Central memory CD4-positive, alpha-beta T cell (primary cell): ENCODE data around the gene RGS3.

ENCODE experiments used
- DNase-seq: peaks from one replicate; pipeline ENCODE4 v3.0.0; 2022

RGS3 gene

DNA sequence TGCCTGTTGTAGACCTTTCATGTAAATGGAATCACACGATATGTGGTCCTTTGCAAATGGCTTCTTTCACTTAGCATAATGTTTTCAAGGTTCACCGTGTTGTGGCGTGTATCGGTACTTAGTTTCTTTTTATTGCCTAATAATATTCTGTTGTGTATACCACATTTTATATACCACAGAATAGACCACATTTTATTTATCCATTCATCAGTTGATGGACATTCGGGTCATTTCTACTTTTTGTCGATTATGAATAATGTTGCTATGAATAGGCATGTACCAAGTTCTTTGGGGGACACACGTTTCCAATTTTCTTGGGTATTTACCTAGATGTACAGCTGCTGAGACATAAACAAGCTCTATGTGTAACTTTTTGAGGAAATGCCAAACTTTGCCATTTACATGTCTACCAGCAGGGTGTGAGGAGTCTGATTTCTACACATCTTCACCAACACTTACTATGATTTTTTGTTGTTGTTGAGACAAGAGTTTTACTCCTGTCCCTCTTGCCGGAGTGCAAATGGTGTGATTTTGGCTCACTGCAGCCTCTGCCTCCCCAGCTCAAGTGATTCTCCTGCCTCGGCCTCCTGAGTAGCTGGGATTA lies 144.7 kb downstream of the RGS3 start:
- no peak for DNase-seq

DNA sequence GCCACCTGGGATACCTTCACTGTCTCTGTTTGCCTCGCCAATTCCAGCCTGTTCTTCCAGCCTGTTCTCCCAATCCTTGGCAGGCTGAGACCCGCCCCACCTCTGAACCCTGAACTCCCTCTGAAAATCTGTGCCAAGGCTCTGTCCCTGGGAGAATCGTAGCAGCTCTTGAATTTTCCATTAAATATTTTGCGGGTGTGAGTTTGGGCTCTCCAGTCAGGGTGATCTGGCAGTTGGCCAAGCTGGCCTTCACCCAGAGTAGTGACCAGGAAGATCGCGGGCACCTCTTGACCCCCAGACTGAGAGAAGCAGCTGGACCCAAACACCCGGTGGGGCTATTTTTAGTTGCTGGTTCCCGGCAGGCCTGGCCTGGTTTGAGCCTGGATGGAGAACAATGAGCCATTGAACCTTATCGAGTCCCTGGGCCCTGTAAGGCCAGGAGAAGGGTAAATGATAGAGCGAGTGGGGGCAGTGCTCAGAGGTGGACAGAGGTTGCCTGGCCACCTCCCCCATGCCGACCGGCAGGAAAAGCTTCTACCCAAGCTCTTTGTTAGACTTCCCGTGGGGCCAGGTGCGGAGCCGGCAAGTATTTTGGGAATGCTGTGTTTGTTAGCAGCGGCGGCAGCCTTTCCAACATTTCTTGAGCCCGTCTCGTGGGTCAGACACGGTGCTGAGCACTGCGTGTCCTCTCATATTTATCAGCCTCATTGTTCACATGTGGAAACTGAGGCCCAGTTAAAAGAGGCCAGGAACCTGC lies 146.2 kb downstream of the RGS3 start:
- no peak for DNase-seq

DNA sequence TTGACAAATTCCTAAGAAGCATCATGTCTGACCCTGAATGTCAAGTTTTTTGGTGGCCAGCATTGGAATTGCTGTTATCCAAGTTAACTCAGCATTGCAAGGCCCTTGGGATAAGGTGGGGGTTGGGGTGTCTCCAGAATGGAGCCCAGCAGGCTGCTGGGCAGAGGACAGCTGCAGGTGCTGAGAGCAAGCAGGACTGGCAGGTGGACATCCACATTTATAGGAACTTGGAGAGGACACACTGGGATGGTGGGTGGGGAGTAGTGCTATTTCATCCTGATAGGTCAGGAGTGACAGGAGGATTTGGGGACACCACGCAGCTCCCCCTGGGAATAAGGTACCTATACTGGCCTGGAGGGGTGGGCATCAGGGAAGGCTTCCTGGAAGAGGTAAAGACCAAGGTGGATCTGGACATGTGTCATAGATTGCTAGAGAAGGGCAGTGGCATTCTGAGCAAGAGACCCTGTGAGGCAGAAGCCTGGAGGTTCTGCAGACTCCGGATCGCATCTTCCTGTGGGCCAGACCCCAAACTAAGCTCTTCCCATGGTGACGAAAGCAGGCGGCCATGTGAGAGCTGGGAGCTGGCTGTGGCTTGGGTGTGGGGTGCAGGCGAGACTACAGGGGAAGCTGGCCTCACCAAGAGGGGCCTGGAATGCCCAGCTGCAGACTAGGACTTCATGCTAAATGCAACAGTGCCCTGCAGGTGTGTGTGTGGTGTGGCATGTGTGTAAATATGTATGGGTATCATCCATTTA lies 148.1 kb downstream of the RGS3 start:
- DNase-seq: no peak

DNA sequence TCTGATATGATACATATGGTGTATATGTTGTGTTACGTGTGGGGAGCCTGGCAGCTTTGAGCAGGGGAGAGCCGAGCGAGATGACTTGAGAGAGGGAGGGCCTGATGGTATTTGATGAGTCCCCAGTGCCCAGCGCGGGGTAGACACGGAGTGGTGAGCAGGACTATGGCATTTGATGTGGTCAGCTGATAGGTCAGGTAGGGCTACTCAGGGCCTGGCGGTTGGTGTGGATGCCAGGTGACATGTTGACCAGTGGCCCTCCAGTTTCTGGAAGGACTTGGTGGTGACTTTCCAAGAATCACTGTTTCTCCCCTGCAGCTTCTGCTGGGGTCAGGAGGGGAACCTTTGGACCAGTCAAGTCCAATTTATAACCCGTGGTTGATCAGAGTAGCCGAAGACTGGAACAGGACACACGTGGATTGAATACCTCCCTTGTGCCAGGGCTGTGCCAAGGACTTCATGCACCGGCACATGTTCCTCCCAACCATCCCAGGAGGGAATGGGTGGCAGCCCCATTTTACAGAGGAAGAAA lies 148.8 kb downstream of the RGS3 start:
- no peak for DNase-seq

DNA sequence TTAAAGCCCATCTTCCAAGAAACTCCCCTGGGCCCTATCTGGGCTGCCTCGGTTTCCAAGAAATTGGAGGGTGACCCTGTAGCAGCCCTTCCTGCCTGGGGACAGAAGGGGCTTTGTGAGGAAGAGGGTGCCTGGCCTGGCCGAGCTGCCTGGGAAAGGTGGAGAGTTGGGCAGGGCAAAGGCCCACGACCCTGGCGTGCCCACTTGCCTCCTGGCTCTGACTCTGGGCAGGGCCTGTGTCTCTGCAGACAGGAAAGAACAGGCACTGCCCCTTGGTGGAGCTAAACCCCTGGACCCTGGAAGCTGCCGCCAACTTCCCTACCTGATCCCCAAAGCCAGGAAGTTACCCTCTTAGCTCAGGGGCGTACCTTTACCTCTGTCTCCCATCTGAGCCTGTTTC lies 149.3 kb downstream of the RGS3 start:
- no peak for DNase-seq

DNA sequence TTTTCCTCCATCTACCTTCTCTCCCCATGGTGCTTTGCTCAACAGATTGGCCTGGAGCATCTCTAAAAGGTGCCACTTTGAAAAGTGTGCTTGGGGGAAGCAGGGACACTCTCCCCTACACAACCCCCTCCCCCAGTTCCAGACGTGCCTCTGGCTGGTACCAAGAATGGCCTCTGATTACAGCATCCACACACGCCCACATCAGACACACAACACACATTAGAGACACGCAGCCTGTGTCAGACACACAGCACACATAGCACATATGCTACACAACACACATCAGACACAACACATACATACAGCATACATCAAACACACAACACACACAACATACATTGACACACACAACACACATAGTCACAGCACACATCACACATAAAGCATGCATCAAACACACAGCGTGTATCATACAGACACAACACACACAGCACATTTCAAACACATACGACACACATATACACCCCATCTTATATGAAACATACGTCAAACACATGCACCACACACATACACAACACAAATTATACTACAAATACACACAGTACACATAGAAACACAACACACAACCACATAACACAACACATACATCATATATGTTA lies 150.4 kb downstream of the RGS3 start:
- no peak for DNase-seq

DNA sequence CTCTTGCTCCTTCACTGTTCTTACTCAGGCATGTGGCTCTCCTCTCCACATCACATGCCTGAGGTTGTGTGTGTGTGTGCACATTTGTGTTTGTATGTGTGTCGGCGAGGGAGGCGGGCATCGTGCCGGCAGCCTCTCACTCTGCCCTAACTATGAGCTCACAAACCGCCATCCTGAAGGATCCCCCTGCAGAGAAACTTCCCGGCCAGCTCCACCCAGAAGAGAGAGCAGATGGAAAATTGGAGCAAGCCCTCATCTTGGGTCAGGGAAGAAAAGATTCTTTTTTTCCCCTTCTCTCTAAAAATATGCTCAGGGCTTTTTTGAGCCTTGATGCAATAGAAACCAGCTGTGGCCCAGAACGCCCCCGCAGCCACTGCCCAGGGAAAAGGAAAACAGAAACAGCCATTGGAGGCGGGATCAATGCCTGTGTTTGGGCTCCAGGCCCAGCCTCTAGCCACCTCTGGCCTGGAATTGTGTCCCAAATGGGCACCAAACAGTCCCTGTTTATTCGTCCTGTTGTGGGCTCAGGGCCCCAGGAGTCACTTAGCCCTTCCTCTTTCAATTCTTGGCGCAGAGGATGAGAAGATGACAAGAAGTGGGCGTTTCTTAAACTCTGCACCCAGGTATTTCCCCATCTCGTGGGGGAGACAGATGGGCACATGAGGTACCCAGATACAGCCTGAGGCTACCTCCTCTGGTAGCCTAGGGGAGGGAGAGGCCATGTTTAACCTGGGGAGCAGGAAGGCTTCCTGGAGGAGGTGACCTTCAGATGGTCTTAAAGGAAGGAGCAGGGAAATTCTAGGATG lies 151.5 kb downstream of the RGS3 start:
- DNase-seq: no peak

DNA sequence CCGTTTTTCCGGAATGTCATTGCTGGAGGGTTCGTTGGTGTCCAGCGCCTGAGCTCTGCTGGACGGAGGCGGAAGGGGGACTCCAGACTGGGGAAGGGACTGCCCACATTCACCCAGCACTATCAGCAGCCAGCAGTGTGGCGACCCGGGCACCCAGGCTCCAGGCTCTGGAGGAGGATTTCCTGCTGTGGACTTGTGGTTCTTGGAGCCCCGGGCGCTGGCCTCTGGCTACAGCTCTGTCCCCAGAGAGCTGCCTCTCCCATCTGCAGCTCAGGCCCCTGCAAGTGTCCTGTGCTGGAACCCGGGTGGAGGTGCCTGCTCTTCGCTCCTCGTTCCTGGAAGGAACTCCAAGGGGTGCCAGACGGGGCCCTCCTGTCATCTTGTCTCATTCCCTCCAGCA lies 152.6 kb downstream of the RGS3 start:
- DNase-seq: no peak

DNA sequence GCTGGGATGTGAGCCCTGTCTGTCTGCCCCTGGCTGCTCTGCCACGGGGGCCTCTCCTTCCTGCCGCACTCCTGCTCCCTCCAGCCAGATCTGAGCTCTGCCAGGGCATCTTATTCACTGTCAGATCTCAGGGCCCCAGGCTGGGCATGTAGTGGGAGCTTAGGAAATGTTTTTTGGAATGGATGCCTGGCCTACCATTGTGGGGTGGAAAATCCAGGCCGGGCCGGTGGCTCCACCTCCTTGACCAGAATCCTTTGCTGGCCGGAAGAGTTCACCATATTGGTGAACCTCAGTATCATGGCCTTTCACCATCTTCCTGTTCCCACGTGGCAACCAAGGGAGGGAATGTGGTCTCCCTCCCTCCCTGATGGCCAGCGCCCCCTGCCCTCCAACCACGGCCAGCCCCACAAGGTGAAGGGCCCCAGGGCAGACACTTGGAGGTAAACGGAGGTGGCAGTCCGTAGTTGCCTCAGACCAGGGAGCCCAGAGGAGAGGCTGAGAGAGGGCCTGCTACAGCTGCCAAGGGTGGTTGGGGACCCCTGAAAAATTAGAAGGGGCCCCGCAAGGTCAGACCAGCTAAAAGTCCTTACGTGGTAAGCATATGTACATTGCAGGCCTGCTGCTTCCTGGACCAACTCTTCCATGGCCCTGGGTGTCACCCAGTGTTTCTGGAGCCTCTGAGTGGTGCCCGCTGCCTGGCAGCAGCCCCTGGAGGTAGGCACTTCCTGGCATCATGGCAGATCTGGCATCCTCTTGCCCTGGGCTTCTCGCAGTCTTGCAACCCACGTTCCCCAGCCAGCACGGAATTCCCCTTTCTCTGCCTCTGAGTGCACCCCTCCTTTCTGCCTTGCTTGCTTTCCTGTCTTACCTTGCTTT lies 153.3 kb downstream of the RGS3 start:
- no peak for DNase-seq

DNA sequence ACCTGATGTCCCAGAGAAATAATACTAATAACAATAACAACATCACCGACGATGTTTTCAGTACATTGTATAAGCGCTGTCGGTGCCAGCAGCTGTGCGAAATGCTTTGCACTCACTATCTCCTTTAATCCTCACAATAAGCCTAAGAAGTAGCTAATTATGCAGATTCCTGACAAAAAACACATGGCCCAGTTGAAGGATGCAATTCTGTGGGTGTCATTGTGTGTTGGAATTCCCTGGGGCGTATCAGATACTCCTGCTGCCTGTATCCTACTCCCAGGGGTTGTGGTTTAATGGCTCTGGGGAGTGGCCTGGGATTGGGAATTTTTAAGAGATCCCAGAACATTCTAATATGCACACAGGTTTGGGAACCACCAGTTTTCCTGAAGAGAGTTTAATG lies 154.0 kb downstream of the RGS3 start:
- no peak for DNase-seq

DNA sequence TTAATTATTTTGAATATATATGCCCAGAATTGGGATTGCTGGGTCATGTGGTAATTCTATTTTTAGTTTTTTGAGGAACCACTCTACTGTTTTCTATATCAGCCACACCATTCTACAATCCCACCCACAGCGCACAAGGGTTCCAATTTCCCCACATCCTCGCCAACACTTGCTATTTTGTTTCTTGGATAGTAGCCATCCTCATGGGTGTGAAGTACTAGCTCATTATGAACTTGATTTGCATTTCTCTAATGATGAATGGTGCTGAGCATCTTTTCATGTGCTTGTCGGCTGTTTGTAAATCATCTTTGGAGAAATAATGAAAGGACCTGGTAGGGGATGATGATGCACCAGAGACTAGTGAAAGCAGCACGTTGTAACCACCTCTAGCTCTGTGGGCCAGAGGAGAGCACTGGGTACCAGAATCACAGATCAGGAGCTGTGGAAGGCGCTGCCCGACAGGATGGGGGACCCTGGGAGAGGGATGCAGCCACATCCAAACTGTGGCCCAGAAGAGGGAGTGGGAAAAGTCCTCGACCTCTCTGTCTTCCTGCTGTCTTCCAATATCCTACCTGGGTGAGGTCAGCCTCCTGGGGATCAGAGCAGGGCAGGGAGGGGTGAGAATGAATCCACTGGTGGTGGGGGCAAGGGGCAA lies 155.4 kb downstream of the RGS3 start:
- DNase-seq: no peak

DNA sequence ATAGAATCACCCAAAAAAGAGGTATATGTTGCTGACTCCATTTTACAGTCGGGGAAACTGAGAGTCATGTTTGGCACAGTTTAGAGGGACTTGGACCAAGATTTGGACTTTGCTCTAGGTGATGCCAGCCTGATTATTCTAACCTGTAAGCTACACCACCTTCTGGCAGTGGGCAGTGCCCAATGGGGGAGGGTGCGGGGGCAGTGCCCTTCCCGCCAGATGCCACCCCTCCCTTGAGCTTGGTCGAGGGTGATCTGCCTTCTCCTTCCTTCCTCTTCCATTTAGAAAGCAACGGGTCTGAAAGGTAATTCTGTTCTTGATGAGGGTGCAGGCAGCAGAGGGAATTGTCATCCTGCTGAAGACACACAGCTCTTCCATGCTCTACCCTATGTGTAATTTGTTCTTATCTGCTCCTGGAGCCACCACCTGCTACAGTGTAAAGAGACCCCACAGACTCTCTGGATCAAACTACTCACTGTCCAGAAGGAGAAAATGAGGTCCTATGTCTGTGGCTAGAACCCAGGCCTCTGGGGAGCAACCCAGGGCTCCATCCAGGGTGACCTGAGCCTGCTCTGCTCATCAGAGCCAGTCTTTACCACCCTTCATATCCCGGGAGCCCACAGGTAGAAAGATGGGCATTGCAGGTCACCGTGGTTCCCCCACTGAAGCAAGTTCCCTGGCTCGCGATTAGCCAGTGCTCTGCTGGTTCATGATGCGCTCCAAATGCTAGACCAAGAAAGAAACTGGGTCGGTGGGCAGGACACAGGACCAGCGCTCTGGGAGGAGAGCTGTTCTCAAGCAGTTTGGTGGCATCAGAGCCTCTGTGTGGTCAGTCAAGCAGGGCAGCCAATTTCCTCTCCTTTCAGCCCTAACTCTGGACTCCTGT lies 156.2 kb downstream of the RGS3 start:
- no peak for DNase-seq

DNA sequence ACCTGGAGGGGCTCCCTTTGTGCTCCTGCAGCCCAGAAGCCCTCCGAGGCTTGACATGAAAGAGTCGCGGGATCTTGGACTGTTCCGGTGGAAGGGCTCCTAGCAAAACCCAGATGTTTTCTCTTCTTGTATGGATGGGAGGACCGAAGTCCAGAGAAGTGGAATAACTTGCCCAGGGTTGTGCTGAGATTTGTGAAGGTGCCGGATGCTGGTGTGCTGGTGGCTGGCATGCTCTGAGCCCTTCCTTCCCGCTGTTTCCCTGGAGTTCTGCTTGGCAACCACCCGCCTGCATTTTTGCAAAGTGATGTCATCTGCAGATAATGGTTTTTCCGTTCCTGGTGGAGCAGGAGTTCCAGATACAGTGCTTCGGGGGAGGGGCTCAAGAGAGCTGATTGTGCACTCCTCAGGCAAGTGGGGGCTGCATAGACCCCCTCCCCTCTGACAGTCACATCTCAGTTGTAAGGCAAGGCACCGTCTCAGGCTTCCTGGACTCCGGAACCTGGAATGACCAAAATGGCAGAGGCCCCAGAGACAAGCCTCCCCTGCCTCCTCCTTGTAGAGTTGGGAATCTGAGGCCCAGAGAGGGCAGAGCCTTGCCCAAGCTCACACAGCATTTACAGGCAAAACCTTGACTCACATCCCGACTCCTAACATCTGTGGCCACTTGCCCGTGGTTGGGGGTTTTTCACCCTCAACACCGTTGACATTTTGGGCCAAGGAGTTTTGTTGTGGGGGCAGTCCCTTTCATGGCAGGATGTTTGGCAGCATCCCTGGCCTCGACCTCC lies 157.0 kb downstream of the RGS3 start:
- no peak for DNase-seq

DNA sequence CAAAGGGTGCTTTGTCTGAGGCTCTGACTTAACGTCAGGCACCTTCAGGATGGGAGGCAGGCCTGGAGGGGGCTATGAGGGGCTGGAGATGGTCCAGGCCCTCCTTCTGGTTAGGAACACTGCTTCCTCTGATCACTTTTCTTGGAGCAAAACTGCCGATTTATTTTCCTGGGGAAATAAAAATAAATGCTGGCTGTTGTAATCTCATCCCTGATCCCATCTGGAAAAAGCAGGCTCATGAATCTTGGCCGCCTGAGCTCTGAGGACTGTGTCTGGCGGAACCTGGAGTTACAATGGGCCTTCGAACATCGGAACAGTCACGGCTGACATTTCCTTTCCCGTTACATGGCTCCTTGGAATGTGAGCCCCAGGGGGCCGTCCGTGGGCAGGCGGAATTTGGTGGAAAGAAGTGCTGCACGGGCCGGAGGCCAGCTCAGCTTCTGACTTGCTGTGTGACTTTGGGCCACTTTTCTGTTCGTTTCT lies 157.8 kb downstream of the RGS3 start:
- DNase-seq: no peak

DNA sequence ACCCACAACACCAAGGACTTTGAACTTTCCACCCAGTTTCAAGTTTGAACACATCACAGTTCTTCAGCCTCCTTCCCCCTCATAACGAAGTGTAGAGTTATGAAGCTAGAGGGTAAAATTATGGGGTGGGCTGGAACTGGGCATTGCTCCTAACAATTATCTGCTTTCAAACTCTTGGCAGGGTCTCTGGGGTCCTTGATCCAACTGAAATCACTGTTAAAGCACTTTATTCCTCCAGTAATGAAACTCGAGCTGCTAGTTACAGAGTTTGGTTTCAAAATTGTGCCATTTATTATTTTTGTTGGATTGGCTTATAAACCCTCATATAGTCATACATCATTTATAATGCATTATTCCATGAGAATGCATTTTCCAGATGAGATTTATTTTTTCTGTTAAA lies 158.5 kb downstream of the RGS3 start:
- no peak for DNase-seq

DNA sequence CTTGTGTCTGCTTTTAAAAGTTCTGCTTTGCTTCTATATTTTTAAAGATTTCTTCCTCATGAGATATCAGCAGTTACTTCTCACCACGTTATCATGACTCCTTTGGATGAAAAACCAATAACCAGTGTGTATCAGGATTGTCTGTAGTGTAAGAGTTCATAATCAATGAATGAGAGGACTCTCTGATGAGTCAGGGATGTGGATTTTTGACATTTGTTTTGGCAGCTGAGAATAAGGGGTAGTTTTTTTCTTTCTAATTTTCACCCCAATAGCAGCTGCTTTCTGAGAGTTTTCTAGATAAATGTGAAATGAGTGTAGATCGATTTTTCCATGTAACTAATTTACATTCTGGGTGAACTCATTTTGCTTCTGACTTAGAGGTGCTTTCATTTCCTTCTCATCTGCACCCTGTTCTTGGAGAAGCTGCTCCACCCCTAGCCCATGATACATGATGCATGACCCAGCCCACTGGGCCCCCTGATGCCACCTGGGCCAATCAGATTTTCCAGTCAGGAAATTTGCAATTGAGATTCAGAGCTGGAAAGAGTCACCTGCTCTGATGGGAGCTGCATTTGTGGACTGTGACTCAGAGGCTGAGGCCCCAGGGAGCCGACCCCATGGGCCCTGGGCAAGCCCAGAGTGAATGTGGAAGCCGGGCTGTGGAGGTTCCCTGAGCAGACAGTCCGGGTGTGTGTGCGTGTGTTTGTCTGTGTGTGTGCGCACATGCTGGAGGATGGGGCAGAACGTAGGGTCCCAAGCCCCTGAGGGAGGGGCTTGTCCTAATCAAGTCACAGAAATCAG lies 159.3 kb downstream of the RGS3 start:
- DNase-seq: no peak

DNA sequence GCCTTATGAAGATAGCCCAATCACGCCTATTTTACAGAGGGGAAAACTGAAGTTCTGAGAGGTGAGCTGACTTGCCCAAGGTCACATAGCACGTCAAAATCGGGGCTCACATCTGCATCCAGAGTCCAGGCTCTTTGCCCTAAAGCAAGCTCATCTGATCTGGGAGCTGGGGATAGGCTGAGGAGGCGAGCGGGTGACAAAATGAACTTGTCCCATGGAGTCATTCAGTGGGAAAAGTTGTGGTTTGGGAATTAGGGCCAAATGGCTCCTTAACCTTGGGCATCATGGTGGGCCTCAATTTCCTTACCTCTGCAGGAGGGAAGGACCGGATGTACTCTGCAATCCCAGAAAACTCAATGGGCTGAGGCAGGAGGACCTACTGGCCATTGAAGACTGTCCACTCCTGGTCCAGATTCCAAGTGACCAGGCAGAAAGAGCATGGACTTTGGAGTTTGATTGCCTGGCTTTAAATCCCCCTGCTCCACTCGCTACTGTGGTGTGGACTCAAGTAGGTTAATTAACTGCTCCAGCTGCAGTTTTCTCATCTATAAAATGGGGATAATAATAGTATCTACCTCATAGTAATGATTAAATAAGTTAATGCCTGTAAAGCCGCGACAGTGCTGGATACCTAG lies 160.4 kb downstream of the RGS3 start:
- no peak for DNase-seq
